K562 (cell line): ENCODE data around the gene RCOR1. TPM values are rescaled to one million over a fixed set of nuclear protein-coding genes. Genes with fewer than 3 reads are reported as not detected.

Source experiments
- BDP1 ChIP-seq: IDR thresholded peaks from 3 replicates; pipeline ENCODE4 v1.6.1; 2011; ENCODE audit not compliant: insufficient read length, insufficient read depth
- CBFB ChIP-seq: sonication (generic); formaldehyde crosslinking; IDR thresholded peaks from 2 replicates; pipeline ENCODE4 v1.4.0; 2020; ENCODE audit warnings: mild to moderate bottlenecking, missing genetic modification reagents
- CCNT2 ChIP-seq: IDR thresholded peaks from 2 replicates; pipeline ENCODE4 v1.6.1; 2011; ENCODE audit warnings: borderline replicate concordance, low read depth, mild to moderate bottlenecking, moderate library complexity, mixed read lengths, low read length; ENCODE audit not compliant: insufficient read length; ENCODE audit errors: extremely low read depth
- CXXC5 ChIP-seq: fragments of 250-450 bp; sonication (Bioruptor Pico); IDR thresholded peaks from 2 replicates; pipeline ENCODE4 v1.8.0; 2022; ENCODE audit warnings: inconsistent platforms, mild to moderate bottlenecking, moderate library complexity
- EWSR1 ChIP-seq: fragments of 450-650 bp; IDR thresholded peaks from 2 replicates; pipeline ENCODE4 v1.6.1; 2018; ENCODE audit warnings: borderline replicate concordance, mild to moderate bottlenecking, low read depth, moderate library complexity; ENCODE audit not compliant: partially characterized antibody
- ILK ChIP-seq: fragments of 450-650 bp; IDR thresholded peaks from 2 replicates; pipeline ENCODE4 v1.6.1; 2016; ENCODE audit warnings: missing genetic modification characterization, low read depth, mild to moderate bottlenecking, missing compliant biosample characterization, moderate library complexity, borderline replicate concordance
- MAFK ChIP-seq: IDR thresholded peaks from 2 replicates; pipeline ENCODE4 v1.6.1; 2011; ENCODE audit warnings: low read length, improper control_type of control experiment
- MTA2 ChIP-seq: fragments of 450-650 bp; IDR thresholded peaks from 2 replicates; pipeline ENCODE4 v1.6.1; 2016; ENCODE audit warnings: low read depth
- NFIX ChIP-seq: fragments of 250-450 bp; sonication (Bioruptor Pico); IDR thresholded peaks from 2 replicates; pipeline ENCODE4 v1.4.0; 2020; ENCODE audit warnings: low read depth, mild to moderate bottlenecking, moderate library complexity
- NFYB ChIP-seq: IDR thresholded peaks from 2 replicates; pipeline ENCODE4 v1.6.1; 2011; ENCODE audit warnings: mild to moderate bottlenecking, moderate library complexity; ENCODE audit not compliant: insufficient read length; ENCODE audit errors: extremely low read depth
- SMARCA4 ChIP-seq: fragments of 450-650 bp; IDR thresholded peaks from 2 replicates; pipeline ENCODE4 v1.6.1; 2016
- SMARCB1 ChIP-seq: IDR thresholded peaks from 2 replicates; pipeline ENCODE4 v1.6.1; 2011; ENCODE audit warnings: improper control_type of control experiment, low read depth; ENCODE audit not compliant: insufficient read length
- ZBTB1 ChIP-seq: sonication (generic); formaldehyde crosslinking; IDR thresholded peaks from 2 replicates; pipeline ENCODE4 v1.8.1; 2023; ENCODE audit warnings: missing genetic modification reagents, low read depth, mild to moderate bottlenecking, borderline replicate concordance
- ZFP36 ChIP-seq: fragments of 150-350 bp; IDR thresholded peaks from 2 replicates; pipeline ENCODE4 v1.6.1; 2018; ENCODE audit warnings: low read length, low read depth; ENCODE audit not compliant: partially characterized antibody
- ZNF134 ChIP-seq: fragments of 250-450 bp; sonication (Bioruptor Pico); conservative IDR thresholded peaks from 2 replicates; pipeline ENCODE4 v1.4.0; 2020
- ZNF282 ChIP-seq: sonication (generic); formaldehyde crosslinking; IDR thresholded peaks from 2 replicates; pipeline ENCODE4 v1.8.1; 2023; ENCODE audit warnings: missing genetic modification reagents
- ZNF408 ChIP-seq: fragments of 250-450 bp; sonication (Bioruptor Pico); IDR thresholded peaks from 2 replicates; pipeline ENCODE4 v1.4.0; 2020; ENCODE audit warnings: low read depth, mild to moderate bottlenecking, moderate library complexity
- ZNF431 ChIP-seq: sonication (generic); formaldehyde crosslinking; IDR thresholded peaks from 2 replicates; pipeline ENCODE4 v1.8.0; 2022; ENCODE audit warnings: mild to moderate bottlenecking, missing genetic modification reagents
- polyA plus RNA-seq, 8 experiments: library from polyadenylated mRNA; depleted of rRNA in 4 of 8; stranded (reverse) in 5 of 8; unstranded in 3 of 8; fragments of >200 nt; fragmentation: Nextera tagmentation in 2 of 8; fragmentation: Illumina TruSeq in 1 of 8; extraction: Ambion mirVana in 2 of 8; extraction: Trizol in 1 of 8; gene quantifications; 2 replicates each; pipeline versions ENCODE4 v1.2.1 to v1.2.3, GENCODE V29; 2011 to 2014; ENCODE audit warnings: inconsistent platforms in 1 of 8, missing spikeins in 1 of 8
- total RNA-seq, 7 experiments: library from RNA; depleted of rRNA in 6 of 7; stranded (reverse); fragments of >200 nt in 6 of 7; fragmentation: Illumina TruSeq in 2 of 7; extraction: Trizol in 2 of 7; gene quantifications; 2 replicates each; pipeline versions ENCODE4 v1.2.1 to v1.2.3, GENCODE V29; 2011 to 2021; ENCODE audit warnings: low replicate concordance in 1 of 7
- TF ChIP-seq, protein P1 (sequence below): fragments of 250-450 bp; sonication (Bioruptor Pico); IDR thresholded peaks from 2 replicates; pipeline ENCODE4 v1.8.0; 2022; ENCODE audit warnings: inconsistent platforms
- TF ChIP-seq, protein P2 (sequence below): fragments of 150-350 bp; conservative IDR thresholded peaks from 2 replicates; pipeline ENCODE4 v1.6.1; 2014; ENCODE audit warnings: low read length
- TF ChIP-seq, protein P3 (sequence below): fragments of 200-800 bp; sonication (Bioruptor generic); IDR thresholded peaks from 2 replicates; pipeline ENCODE4 v1.6.1; 2017; ENCODE audit warnings: missing genetic modification characterization, missing compliant biosample characterization
- TF ChIP-seq, protein P4 (sequence below): sonication (generic); formaldehyde crosslinking; IDR thresholded peaks from 2 replicates; pipeline ENCODE4 v1.8.0; 2022; ENCODE audit warnings: mild to moderate bottlenecking, missing genetic modification reagents

RCOR1 gene
- total and polyA plus RNA-seq, 9 of the 15 experiments (the other 6 are each of a cell fraction or from before 2014, with no cell fraction given) = 8.5 to 47.9 (median 20.9) TPM

DNA sequence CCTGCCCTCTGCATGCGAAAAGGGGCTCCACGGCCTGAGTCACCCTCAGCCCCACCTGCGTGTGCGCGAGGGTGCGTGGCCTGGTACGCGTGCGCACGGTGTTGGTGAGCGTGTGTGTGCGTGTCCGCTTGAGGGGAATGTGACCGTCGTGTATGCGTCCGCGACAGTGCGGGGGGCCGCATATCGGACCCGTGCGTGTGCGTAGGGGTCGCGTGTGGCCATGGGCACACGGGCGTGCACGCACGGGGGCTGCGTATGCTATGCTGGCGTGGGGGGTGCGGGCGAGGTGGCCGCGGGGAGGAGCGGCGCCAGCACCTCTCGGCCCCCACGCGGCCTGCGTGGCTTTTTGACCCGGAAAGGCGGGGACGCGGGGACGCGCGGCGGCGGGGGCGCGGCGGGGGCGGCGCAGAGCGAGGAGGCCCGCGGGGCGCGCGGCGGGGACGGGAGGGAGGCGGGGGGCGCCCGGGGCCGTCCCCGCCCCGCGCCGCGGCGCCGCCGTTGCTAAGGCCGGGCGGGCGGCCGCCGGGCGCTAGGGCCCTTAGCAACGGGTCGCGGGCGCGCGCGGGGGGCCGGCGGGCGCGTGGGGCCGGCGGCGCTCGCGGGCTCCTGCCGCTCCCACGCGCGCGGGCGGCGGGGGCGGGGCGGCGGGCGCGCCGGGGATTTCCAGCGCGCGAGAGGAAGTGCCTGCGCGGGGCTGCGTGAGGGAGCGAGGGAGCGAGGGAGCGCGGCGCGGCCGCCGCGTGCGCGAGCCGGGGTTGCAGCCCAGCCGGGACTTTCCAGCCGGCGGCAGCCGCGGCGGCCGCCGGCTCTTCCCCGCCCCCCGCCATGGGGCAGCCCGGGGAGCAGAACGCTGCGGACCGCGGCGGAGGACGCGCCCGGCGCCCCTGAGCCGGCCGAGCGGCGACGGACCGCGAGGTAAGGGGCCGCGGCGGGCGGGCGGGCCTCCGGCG is 184.6 kb downstream of the RCOR1 start, which contains the start of gene TRAF3 (continued):
- TF ChIP-seq, protein P1, sequence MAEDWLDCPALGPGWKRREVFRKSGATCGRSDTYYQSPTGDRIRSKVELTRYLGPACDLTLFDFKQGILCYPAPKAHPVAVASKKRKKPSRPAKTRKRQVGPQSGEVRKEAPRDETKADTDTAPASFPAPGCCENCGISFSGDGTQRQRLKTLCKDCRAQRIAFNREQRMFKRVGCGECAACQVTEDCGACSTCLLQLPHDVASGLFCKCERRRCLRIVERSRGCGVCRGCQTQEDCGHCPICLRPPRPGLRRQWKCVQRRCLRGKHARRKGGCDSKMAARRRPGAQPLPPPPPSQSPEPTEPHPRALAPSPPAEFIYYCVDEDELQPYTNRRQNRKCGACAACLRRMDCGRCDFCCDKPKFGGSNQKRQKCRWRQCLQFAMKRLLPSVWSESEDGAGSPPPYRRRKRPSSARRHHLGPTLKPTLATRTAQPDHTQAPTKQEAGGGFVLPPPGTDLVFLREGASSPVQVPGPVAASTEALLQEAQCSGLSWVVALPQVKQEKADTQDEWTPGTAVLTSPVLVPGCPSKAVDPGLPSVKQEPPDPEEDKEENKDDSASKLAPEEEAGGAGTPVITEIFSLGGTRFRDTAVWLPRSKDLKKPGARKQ (CRISPR knock-in tag) = peak; percentile 88
- TF ChIP-seq SMARCB1 (no peak), ZNF134 (CRISPR knock-in tag) (no peak), BDP1 (no peak), EWSR1 (no peak), CBFB (CRISPR knock-in tag) (no peak), ZNF408 (CRISPR knock-in tag) (no peak), ILK (tag) (no peak), NFIX (no peak), ZBTB1 (CRISPR knock-in tag) (peak; percentile 81; the same call in 1 of the 2 replicates), SMARCA4 (no peak), NFYB (no peak), ZNF431 (CRISPR knock-in tag) (no peak), CXXC5 (CRISPR knock-in tag) (peak; percentile 7; the same call in 1 of the 2 replicates), MAFK (no peak), ZFP36 (no peak), ZNF282 (CRISPR knock-in tag) (no peak), MTA2 (no peak), CCNT2 (peak; percentile 36)
- TF ChIP-seq, protein P2, sequence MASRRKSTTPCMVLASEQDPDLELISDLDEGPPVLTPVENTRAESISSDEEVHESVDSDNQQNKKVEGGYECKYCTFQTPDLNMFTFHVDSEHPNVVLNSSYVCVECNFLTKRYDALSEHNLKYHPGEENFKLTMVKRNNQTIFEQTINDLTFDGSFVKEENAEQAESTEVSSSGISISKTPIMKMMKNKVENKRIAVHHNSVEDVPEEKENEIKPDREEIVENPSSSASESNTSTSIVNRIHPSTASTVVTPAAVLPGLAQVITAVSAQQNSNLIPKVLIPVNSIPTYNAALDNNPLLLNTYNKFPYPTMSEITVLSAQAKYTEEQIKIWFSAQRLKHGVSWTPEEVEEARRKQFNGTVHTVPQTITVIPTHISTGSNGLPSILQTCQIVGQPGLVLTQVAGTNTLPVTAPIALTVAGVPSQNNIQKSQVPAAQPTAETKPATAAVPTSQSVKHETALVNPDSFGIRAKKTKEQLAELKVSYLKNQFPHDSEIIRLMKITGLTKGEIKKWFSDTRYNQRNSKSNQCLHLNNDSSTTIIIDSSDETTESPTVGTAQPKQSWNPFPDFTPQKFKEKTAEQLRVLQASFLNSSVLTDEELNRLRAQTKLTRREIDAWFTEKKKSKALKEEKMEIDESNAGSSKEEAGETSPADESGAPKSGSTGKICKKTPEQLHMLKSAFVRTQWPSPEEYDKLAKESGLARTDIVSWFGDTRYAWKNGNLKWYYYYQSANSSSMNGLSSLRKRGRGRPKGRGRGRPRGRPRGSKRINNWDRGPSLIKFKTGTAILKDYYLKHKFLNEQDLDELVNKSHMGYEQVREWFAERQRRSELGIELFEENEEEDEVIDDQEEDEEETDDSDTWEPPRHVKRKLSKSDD = no peak
- TF ChIP-seq, protein P3, sequence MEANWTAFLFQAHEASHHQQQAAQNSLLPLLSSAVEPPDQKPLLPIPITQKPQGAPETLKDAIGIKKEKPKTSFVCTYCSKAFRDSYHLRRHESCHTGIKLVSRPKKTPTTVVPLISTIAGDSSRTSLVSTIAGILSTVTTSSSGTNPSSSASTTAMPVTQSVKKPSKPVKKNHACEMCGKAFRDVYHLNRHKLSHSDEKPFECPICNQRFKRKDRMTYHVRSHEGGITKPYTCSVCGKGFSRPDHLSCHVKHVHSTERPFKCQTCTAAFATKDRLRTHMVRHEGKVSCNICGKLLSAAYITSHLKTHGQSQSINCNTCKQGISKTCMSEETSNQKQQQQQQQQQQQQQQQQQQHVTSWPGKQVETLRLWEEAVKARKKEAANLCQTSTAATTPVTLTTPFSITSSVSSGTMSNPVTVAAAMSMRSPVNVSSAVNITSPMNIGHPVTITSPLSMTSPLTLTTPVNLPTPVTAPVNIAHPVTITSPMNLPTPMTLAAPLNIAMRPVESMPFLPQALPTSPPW (CRISPR knock-in tag) = peak; percentile 81
- TF ChIP-seq, protein P4, sequence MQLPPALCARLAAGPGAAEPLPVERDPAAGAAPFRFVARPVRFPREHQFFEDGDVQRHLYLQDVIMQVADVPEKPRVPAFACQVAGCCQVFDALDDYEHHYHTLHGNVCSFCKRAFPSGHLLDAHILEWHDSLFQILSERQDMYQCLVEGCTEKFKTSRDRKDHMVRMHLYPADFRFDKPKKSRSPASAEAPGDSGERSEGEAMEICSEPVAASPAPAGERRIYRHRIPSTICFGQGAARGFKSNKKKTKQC (CRISPR knock-in tag) = no peak
